Esophagus (tissue), 2 donors: Measurements from ENCODE around the gene MPL. TPM values are rescaled to one million over a fixed set of nuclear protein-coding genes. Genes with fewer than 3 reads are reported as not detected.

Source experiments
- H3K27ac ChIP-seq, 2 donors: one replicate each; pipeline ENCODE4 v1.5.1; 2013; ENCODE audit warnings: low read depth in 2 of 2, mild to moderate bottlenecking in 2 of 2, inconsistent platforms in 1 of 2, low read length in 1 of 2, moderate library complexity in 1 of 2
- H3K27me3 ChIP-seq, 2 donors: one replicate each; pipeline ENCODE4 v1.6.1; 2013; ENCODE audit warnings: low read length in 2 of 2, control low read depth in 1 of 2, mild to moderate bottlenecking in 1 of 2; ENCODE audit not compliant: insufficient read depth in 2 of 2, control insufficient read depth in 1 of 2
- H3K36me3 ChIP-seq, 2 donors: one replicate each; pipeline ENCODE4 v1.6.1; 2013; ENCODE audit warnings: low read length in 1 of 2; ENCODE audit not compliant: control insufficient read depth in 2 of 2, insufficient read depth in 2 of 2
- H3K4me1 ChIP-seq, 2 donors: one replicate each; pipeline ENCODE4 v1.6.1; 2013; ENCODE audit warnings: low read length in 1 of 2; ENCODE audit not compliant: control insufficient read depth in 2 of 2, insufficient read depth in 2 of 2
- H3K4me3 ChIP-seq, 2 donors: one replicate each; pipeline ENCODE4 v1.5.1; 2013; ENCODE audit warnings: low read length in 2 of 2, mild to moderate bottlenecking in 2 of 2, low read depth in 1 of 2, moderate library complexity in 1 of 2
- H3K9me3 ChIP-seq, 2 donors: one replicate each; pipeline ENCODE4 v1.6.1; 2013; ENCODE audit warnings: mild to moderate bottlenecking in 2 of 2, low read depth in 1 of 2, low read length in 1 of 2, moderate library complexity in 1 of 2; ENCODE audit not compliant: control insufficient read depth in 2 of 2, insufficient read depth in 1 of 2
- WGBS, 2 donors: extraction: QIAGEN DNeasy Blood & Tissue Kit; methylation state at CpG; one replicate each; pipeline ENCODE4 v1.1.7; 2013; 5-methylcytosine and 5-hydroxymethylcytosine counted together
- polyA plus RNA-seq, 2 donors: library from polyadenylated mRNA; stranded (reverse); fragments of 200-250 nt; gene quantifications; one replicate each; pipeline ENCODE4 v1.2.3, GENCODE V29; 2013
- donor health status: healthy with polysubstance abuse.
- donor health status: Bipolar disorder and iron deficiency.

MPL gene
- polyA plus RNA-seq, 2 donors = 0.06 TPM; not detected in 1

DNA sequence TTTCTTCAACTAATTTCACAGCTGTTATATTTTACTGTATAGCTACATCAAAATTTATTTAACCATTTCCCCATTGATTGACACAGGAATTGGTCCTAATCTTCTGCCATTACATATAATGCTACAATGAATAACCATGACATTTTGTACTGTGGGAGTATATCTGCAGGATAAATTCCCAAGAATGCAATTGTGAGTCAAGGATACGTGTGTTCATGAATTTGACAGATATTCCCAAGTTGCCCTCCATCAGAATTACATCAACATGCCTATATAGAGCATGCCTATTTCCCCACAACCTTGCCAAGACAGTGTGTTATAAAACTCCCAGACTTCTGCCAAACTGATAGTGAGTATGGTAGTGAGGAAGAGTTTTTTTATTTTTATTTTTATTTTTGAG is 39.6 kb upstream of the MPL start:
- no peaks in the 10 kb centered on the region for H3K36me3 ChIP-seq
- H3K4me1 ChIP-seq = peaks cover 0 to 6% of the 10 kb centered on the region in 2 donors
- H3K9me3 ChIP-seq = no peaks in the 10 kb centered on the region
- no peak overlapping the region for H3K27ac ChIP-seq
- no peak overlapping the region for H3K4me3 ChIP-seq
- no peaks in the 10 kb centered on the region for H3K27me3 ChIP-seq
- 82 to 86% methylated on average over 1 of the region's 1 CpG for WGBS, 2 donors

DNA sequence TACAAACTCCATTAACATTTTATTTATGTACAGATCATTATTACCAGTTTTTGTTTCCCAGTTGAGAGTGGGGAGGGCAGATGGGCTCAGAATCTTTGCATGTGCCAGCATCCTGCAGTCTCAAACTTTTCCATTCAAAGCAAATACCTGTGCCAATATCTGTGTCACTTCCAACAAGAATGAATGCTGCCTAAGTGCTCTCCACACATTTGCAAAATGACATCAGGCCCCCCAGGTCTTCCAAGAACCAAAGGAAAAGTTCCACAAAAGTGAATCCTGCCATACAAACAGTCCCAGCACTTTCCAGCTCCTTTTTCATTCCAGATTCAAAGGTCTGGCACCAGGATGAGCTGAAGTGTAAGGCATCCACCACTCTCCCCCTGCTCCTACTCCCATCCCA is 38.5 kb upstream of the MPL start:
- H3K36me3 ChIP-seq = no peaks in the 10 kb centered on the region
- no peak overlapping the region for H3K4me3 ChIP-seq
- no peaks in the 10 kb centered on the region for H3K9me3 ChIP-seq
- peaks cover 2 to 6% of the 10 kb centered on the region in 2 donors for H3K4me1 ChIP-seq
- H3K27ac ChIP-seq = no peak overlapping the region
- H3K27me3 ChIP-seq = no peaks in the 10 kb centered on the region

- Histone ChIP-seq H3K36me3 (peaks cover 0 to under 1% of the 10 kb centered on the region in 2 donors), H3K4me1 (peaks cover 2 to 8% of the 10 kb centered on the region in 2 donors), H3K27ac (peak within 1 kb of the TSS in 1 of 2 donors; percentile 48), H3K4me3 (no peak within 1 kb of the TSS), H3K9me3 (no peaks in the 10 kb centered on the region), H3K27me3 (no peaks in the 10 kb centered on the region)
- 71 to 75% methylated on average over 9 to 10 of the region's 10 CpGs for WGBS, 2 donors
Measured at GRCh38 chr1:43300378-43301094, 37.1 kb upstream of the MPL start, which contains the start of gene TIE1. Gene TIE1, plus strand, starts transcription at chr1:43300982. Its CDS starts 90 bp downstream, at chr1:43301072.

GRCh38 chr1:43302201-43302600 is 35.4 kb upstream of the MPL start:
- Histone ChIP-seq H3K27me3 (no peaks in the 10 kb centered on the region), H3K4me3 (no peak overlapping the region), H3K27ac (no peak overlapping the region), H3K4me1 (peaks cover 2 to 8% of the 10 kb centered on the region in 2 donors), H3K9me3 (no peaks in the 10 kb centered on the region), H3K36me3 (peaks cover 0 to 2% of the 10 kb centered on the region in 2 donors)
- WGBS, 2 donors = 74 to 85% methylated on average over 1 of the region's 1 CpG

DNA sequence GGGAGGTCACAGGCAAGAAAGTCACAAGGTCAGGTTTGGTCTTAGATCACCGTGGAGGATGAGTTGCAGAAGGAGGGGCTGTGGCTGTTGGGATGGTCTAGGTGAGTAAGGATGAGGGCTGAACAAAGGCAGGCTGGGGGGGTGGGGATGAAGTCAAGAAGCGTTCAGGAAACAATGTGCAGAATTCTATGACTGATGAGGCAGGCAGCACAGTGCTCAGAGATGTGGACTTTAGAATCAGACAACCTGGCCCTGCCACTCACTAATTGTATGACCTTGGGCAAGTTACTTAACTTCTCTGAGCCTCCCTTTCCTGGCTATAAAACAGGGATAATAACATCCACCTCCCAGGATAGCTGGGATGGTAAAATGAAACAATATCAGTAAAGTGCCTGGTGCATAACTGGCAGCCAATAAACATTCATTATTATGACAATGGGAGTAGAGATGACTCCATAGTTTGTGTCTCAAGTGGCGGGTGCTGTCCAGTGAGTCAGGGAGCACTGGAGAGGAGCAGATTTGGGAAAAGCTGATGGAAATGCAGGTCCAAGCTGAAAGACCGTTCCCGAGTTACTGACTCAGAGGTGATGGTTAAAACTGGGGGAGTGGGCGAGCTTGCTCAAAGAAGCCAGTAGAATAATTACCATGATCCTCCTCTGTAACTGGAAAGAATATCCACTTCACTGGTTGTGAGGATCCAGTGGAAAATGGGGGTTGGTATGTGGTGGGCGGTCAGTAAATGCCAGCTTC is 34.7 kb upstream of the MPL start:
- no peak overlapping the region for H3K4me3 ChIP-seq
- no peaks in the 10 kb centered on the region for H3K9me3 ChIP-seq
- H3K4me1 ChIP-seq = peaks cover 2 to 8% of the 10 kb centered on the region in 2 donors
- WGBS, 2 donors = 72 to 73% methylated on average over 7 of the region's 7 CpGs
- H3K27ac ChIP-seq = no peak overlapping the region
- no peaks in the 10 kb centered on the region for H3K27me3 ChIP-seq
- H3K36me3 ChIP-seq = peaks cover 0 to 2% of the 10 kb centered on the region in 2 donors

- no peak overlapping the region for H3K27ac ChIP-seq
- H3K9me3 ChIP-seq = no peaks in the 10 kb centered on the region
- no peaks in the 10 kb centered on the region for H3K27me3 ChIP-seq
- peaks cover 0 to 2% of the 10 kb centered on the region in 2 donors for H3K36me3 ChIP-seq
- WGBS, 2 donors = 60 to 66% methylated on average over 8 of the region's 8 CpGs
- H3K4me1 ChIP-seq = peaks cover 2 to 8% of the 10 kb centered on the region in 2 donors
- H3K4me3 ChIP-seq = no peak overlapping the region
Measured at GRCh38 chr1:43303471-43304313, 33.9 kb upstream of the MPL start.

- WGBS, 2 donors = 34 to 53% methylated on average over 8 of the region's 8 CpGs
- Histone ChIP-seq H3K4me1 (peaks cover 2 to 8% of the 10 kb centered on the region in 2 donors), H3K9me3 (no peaks in the 10 kb centered on the region), H3K27ac (no peak overlapping the region), H3K4me3 (no peak overlapping the region), H3K27me3 (no peaks in the 10 kb centered on the region), H3K36me3 (peaks cover 0 to 2% of the 10 kb centered on the region in 2 donors)
Measured at GRCh38 chr1:43304314-43304681, 33.3 kb upstream of the MPL start.

GRCh38 chr1:43304771-43305300 is 32.8 kb upstream of the MPL start:
- H3K36me3 ChIP-seq = peaks cover 0 to 2% of the 10 kb centered on the region in 2 donors
- H3K27me3 ChIP-seq = no peaks in the 10 kb centered on the region
- 89% methylated on average over 37 to 46 of the region's 46 CpGs for WGBS, 2 donors
- no peaks in the 10 kb centered on the region for H3K9me3 ChIP-seq
- H3K27ac ChIP-seq = no peak overlapping the region
- peaks cover 2 to 8% of the 10 kb centered on the region in 2 donors for H3K4me1 ChIP-seq
- no peak overlapping the region for H3K4me3 ChIP-seq

GRCh38 chr1:43305461-43305860 is 32.2 kb upstream of the MPL start:
- H3K9me3 ChIP-seq = no peaks in the 10 kb centered on the region
- no peaks in the 10 kb centered on the region for H3K27me3 ChIP-seq
- H3K4me3 ChIP-seq = no peak overlapping the region
- WGBS, 2 donors = 73 to 74% methylated on average over 3 of the region's 3 CpGs
- peaks cover 2 to 8% of the 10 kb centered on the region in 2 donors for H3K4me1 ChIP-seq
- peaks cover 0 to 2% of the 10 kb centered on the region in 2 donors for H3K36me3 ChIP-seq
- no peak overlapping the region for H3K27ac ChIP-seq
